DLD1 (cell line): ENCODE measurements around the gene HIRIP3.
"Not testable (repeated sequence)": the region's sequence is repeated elsewhere in the genome, so short reads cannot be mapped to it uniquely, and the experiment has no call there.

Source experiments
- in situ Hi-C: cut with HindIII; loops from 2 replicates; pipeline ENCODE4 v1.10.0; 2017; ENCODE audit warnings: low sequenced_read_pairs

The HIRIP3 gene

GRCh38 chr16:29995324-29995910 is at the start of gene HIRIP3:
Gene HIRIP3, minus strand, starts transcription at chr16:29995617. Its CDS starts 12 bp downstream, at chr16:29995605.
- in situ Hi-C loops: no loop called here

GRCh38 chr16:30041841-30042240 is 46.4 kb upstream of the HIRIP3 start:
- in situ Hi-C loops: no loop called here

DNA sequence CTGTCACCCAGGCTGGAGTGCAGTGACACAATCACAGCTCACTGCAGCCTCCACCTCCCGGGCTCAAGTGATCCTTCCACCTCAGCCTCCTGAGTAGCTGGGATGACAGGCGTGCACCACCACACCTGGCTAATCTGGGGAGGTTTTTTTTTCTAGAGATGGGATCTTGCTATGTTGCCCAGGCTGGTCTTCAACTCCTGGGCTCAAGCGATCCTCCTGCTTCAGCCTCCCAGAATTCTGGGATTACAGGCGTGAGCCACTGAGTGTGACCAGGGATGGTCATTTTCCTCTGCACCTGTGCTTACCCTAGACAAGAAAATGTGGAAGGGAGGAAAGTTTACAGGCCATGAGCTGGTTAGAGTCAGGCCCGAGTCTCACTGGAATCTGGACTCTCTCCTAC is 45.3 kb upstream of the HIRIP3 start:
- in situ Hi-C loops: not testable (repeated sequence)

- in situ Hi-C loops: no loop called here
Measured at GRCh38 chr16:30040221-30040620, 44.8 kb upstream of the HIRIP3 start.

DNA sequence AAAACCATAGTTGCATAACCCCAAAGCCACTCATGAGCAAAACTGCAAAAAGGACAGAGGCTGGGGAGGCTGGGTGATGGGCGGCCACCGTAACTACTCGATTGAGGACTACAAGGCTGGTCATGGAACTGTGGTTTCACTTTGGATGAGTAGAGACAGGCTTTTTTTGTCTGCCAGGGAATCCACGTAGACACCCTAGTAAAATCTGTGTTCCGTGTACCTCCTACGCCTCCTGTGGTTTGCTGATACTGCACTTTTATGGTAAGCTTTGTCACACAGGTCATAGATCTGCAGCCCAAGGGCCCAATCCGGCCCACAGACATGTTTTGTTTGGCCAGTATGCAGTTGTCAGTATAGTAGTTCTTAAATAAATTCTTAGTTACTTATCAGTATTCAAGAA is 37.9 kb upstream of the HIRIP3 start:
- in situ Hi-C loops: no loop called here

DNA sequence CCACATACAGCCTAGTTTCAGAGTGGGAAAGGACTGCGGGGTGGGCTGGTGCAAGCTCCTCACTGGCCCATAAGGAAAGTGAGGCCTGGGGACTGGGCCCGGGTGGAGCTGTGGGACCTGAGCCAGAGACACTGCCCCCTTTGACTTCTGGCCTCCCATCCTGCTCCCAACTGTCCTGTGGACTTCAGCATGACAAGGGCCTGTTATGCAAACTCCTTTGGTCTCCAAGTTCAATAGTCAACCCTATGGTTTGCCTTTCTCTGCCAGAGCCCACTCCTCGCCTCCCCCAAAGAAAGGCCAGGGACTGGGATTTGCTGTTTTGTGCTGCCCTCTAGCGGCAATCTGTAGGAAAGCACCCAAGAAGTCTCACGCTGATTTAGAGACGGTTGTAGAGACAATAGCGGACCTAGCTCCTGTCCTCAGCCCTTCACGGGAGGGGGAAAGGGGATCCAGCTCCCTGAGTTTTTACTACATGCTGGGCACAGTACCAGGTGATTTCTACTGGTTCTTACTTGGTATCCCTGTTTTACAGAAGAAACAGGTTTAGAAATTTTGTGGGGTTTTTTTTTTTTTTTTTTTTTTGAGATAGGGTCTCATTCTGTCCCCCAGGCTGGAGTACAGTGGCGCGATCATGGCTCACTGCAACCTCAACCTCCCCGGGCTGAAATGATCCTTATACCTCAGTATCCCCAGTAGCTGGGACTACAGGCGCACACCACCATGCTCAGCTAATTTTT is 36.8 kb upstream of the HIRIP3 start:
- in situ Hi-C loops: no loop called here

GRCh38 chr16:30031477-30031918 is 36.1 kb upstream of the HIRIP3 start:
- in situ Hi-C loops: no loop called here

DNA sequence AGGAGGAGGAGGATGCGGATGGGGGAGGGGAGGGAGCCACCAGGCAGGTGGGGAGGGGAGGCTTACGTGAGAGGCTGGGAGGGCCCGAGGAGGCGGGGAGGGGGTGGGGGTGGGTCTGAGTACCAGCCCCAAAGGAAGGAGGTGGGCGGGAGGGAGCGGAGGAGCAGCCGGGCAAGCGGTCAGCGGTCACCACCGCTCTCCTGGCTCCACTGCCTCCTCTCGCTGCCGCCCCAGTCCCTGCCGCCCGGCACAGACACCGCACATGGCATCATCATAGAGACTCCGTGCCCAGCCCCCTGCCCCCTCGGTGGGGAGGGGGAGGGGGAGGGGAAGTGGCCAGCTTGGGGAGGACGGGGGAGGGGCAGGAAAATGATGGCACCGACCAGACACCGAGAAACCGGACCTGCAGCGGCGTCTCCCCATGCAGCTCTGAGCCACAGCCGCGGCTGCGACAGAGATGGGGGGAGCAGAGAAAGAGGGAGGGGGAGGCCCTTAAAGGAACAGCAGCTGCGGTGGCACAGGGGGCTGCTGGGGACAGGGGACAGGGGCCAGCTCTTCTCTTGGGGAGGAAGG is 35.5 kb upstream of the HIRIP3 start, which contains the start of gene TLCD3B:
Gene TLCD3B (minus strand): TSS at position 431 of the 573 bp plus-strand sequence. CDS start 744 bp downstream, outside the sequence.
- in situ Hi-C loops: no loop called here

GRCh38 chr16:30030011-30030685 is 34.7 kb upstream of the HIRIP3 start:
- in situ Hi-C loops: no loop called here

- in situ Hi-C loops: no loop called here
Measured at GRCh38 chr16:30028438-30029076, 33.1 kb upstream of the HIRIP3 start.

DNA sequence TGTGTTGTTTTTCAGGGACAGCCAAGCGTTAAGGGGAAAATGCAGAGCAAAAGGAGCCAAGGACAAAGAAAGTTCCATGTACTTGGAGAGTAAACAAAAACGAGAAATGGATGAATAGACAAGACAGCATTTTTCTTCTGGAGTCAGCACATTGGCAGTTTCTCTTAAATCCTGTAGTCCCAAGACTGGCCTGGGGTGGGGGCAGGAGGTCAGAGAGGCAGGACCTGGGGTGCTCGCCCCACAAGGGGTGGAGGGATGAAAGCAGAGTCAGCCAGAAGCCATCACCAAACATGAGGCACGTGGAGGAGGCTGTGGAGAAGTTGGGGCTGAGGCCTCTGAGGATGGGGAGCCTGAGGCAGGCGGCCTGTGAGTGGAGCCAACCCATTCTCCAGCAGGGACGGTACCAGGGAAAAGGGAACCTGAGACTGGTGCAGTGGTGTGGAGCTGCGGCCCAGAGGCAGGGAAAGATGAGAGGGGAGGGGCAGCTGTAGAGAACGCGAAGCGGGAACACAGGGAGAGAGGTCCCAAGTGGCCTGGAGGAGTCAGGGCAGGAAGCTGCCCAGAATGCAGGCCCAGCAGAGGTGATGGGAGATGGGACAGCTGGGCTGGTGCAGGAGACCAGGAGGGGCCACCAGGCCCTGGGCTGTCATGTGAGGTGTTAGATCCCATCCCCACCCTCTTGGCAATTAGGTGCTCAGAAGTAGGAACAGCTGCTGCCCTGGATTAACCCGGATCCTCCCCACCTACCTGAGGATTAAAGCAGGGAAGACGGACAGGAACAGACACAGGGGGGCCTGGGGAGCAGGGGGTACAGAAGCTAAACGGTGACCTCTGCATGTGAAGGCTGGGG is 32.4 kb upstream of the HIRIP3 start:
- in situ Hi-C loops: no loop called here

- in situ Hi-C loops: no loop called here
Measured at GRCh38 chr16:30026449-30026848, 31.0 kb upstream of the HIRIP3 start.

GRCh38 chr16:30025574-30025973 is 30.2 kb upstream of the HIRIP3 start:
- in situ Hi-C loops: no loop called here

- in situ Hi-C loops: no loop called here
Measured at GRCh38 chr16:30025156-30025555, 29.7 kb upstream of the HIRIP3 start.

DNA sequence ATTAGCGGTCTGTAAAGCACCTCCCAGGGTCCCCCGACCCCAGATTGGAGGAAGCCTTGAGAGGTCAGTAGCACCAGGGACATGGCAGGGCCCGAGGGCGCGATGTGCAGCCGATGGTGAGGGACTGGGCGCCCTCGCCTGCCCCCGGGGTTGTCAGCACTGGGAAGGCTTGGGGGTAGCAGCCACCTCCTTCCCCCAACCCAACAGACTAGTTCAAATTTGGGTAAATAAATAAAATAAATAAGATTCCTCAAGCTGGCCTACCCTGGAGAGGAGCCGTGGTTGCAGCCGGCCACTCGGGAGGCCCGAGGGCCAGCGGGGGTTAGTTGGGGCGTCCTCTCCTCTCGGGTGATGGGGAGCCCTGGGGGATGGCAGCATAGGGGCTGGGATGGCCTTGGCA is 29.0 kb upstream of the HIRIP3 start:
- in situ Hi-C loops: no loop called here

GRCh38 chr16:30023586-30023985 is 28.2 kb upstream of the HIRIP3 start:
- in situ Hi-C loops: no loop called here

GRCh38 chr16:30022887-30023286 is 27.5 kb upstream of the HIRIP3 start, which contains the start of gene C16orf92:
Gene C16orf92, plus strand, starts transcription at chr16:30023198. Its CDS starts 143 bp downstream, at chr16:30023341.
- in situ Hi-C loops: no loop called here

DNA sequence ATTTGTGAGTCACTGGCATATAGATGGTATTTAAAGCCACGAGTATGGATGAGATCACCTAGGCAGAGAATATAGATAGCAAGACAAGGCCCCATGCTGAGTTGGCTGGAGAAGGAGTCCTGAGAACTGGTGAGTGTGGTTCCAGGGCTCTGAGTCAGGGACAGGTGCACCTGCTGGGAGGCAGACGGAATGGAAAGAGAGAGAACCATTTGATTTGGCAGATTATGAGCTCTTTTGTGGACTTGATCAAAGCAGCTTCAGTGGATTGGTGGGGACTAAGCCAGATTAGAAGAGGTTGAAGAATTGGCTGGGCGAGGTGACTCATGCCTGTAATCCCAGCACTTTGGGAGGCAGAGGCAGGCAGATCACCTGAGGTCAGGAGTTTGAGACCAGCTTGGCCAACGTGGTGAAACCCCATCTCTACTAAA is 23.3 kb upstream of the HIRIP3 start:
- in situ Hi-C loops: no loop called here

- in situ Hi-C loops: not testable (repeated sequence)
Measured at GRCh38 chr16:30017937-30018336, 22.5 kb upstream of the HIRIP3 start.

DNA sequence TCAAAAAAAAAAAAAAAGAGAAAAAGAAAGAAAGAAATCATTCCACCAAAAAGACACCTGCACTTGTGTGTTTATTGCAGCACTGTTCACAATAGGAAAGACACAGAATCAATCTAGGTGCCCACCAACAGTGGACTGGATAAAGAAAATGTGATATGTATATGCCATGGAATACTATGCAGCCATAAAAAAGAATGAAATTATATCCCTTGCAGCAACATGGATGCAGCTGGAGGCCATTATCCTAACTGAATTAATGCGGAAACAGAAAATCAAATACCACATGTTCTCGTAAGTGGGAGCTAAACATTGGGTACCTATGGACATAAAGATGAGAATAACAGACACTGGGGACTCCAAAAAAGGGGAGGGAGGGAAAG is 21.9 kb upstream of the HIRIP3 start:
- in situ Hi-C loops: no loop called here
